NK-92 (cell line): ENCODE measurements around the gene TRIP13.
"Not testable (repeated sequence)": the region's sequence is repeated elsewhere in the genome, so short reads cannot be mapped to it uniquely, and the experiment has no call there.

Source experiments
- DNase-seq: peaks from one replicate; lab custom pipeline; 2025; ENCODE audit not compliant: unreplicated experiment; lab: John Stamatoyannopoulos, UW

The TRIP13 gene

DNA sequence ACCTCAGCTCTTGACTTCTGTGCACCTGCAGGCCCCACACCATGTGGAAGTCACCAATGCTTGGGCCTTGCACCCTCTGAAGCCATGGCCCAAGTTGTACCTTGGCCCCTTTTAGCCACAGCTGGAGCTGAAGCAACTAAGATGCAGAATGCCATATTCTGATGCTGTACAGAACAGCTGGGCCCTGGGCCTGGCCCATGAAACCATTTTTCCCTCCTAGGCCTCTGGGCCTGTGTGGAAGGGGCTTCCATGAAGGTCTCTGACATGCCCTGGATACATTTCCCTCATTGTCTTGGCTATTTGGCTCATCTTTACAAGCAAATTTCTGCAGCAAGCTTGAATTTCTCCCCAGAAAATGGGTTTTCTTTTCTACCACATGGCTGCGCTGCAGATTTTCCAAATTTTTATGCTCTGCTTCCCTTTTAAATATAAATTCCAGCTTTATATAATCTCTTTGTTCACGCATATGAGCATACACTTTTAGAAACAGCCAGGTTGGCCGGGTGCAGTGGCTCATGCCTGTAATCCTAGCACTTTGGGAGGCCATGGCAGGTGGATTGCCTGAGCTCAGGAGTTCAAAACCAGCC is 41.8 kb downstream of the TRIP13 start:
- not testable (repeated sequence) for DNase-seq

DNA sequence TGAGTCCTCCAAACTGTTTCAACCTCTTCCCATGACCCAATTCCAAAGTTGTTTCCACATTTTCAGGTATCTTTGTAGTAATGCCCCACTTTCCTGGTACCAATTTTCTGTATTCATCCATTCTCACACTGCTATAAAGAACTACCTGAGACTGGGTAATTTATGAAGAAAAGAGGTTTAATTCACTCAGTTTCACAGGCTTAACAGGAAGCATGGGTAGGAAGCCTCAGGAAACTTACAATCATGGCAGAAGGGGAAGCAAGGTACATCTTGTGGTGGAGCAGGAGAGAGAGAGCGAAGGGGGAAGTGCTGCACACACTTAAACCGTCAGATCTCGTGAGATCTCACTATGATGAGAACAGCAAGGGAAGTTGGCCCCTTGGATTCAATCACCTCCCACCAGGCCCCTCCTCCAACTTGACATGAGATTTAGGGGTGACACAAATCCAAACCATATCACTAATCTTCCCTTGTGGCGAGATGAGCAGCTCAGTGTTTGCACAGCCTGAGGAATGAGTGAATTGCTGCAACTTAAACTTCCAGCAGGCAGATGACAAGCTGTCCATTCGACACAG is 42.9 kb downstream of the TRIP13 start:
- no peak for DNase-seq

DNA sequence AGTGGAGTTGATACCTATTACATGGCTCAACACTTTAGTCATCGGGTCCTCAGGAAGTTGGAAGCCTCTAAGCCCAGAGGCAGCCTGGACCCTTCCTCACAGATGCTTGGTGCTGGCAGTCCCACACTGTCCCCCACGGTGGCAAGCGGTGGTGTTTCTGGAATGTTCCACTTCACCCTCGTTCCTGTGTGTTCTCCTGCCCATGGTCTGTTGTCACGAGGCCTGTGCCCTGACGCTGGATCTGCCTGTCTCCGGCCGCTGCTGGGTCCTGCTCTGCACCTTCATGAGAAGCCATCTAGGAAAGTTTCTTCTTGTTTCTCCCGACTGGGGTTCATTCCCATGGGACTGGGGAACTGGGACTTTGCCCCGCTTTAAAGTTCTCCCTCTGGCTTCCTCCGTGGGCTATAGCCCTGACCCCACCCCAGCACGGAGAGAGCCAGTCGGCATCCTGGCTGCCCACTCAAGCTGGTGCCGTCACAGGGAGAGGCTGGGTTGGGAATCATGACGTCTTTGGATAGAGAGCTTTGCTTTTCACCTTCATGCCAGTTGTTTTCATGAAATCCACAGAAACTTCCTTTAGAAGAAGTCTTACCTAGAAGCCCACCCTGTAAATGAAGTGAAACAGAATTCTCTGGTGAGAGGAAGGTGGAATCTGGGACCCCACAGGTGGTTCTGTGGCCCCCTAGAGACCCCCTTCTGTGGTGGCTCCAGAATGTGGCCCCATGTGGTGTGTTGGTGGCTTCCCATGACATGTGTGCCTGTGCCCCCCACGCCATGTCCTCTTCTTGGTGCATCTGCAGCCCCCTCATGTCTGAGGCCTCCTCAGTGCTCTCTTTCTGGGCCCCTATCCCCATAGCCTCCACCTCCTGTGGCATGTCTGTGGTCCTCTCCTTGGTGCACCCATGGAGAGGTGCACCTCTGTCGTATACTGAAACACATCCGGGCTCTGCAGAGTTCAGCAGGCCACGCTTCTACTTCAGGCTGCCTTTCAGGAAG is 43.8 kb downstream of the TRIP13 start:
- no peak for DNase-seq

DNA sequence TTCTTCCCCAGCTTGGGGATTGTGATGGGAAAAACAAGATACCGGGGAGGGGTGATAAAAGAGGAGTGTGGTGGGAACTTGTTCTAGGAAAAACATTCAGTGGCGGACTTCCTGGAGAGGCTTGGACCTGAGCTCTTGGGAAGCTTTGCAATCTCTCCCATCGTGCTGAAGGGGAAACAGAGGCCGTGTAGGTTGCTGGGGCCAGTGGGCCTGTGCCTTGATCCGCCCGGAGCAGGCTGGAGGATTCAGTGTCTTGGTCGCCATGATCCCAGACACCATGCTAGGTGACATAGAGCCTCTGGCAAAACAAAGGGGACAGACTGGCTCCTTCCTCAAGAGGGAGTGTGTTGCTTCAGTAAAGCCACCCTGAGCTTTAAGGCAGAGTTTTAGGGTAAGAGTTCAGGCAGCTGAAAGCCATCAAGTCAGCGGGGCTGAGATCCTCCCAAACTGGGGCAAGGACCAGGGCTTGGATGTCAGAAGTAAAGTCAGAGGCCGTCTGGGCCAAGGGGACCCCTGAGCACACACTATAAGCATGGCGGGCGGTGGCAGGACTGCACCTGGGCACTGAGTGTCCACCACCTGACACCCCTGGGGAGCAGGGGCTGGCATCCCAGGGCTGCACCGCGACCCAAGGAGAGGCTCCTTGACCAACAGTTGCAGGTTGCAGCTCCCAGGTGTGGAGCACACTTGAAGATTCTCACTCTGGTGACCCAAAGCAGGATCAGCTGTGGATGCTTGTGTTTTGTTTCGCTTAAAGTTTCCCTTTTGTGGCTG is 44.7 kb downstream of the TRIP13 start:
- DNase-seq: no peak

DNA sequence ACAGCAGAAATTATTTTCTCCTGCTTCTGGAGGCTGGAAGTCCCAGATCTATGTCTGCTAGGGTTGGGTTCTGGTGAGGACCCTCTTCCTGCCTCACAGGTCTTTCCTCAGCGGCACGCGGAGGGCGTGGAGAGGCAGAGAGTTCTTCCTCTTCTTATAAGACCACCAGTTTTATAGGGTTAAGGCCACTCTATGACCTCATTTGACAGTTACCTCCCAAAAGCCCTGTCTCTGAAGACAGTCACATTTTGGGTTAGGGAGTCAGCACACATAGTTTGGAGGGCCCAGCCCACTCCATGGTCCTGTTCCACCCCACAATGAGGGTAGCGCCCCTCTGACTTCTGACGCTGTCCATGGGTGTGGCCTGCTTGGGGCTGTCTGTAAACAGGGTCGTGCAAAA is 46.7 kb downstream of the TRIP13 start:
- DNase-seq: no peak

DNA sequence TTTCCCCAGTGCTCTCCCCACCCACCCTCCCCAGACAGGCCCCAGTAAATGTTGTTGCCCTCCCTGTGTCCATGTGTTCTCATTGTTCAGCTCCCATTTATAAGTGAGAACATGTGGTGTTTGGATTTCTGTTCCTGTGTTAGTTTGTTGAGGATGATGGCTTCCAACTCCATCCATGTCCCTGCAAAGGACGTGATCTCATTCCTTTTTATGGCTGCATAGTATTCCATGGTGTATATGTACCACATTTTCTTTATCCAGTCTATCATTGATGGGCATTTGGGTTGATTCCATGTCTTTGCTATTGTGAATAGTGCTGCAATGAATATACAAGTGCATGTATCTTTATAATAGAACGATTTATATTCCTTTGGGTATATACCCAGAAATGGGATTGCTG is 48.1 kb downstream of the TRIP13 start:
- DNase-seq: not testable (repeated sequence)

DNA sequence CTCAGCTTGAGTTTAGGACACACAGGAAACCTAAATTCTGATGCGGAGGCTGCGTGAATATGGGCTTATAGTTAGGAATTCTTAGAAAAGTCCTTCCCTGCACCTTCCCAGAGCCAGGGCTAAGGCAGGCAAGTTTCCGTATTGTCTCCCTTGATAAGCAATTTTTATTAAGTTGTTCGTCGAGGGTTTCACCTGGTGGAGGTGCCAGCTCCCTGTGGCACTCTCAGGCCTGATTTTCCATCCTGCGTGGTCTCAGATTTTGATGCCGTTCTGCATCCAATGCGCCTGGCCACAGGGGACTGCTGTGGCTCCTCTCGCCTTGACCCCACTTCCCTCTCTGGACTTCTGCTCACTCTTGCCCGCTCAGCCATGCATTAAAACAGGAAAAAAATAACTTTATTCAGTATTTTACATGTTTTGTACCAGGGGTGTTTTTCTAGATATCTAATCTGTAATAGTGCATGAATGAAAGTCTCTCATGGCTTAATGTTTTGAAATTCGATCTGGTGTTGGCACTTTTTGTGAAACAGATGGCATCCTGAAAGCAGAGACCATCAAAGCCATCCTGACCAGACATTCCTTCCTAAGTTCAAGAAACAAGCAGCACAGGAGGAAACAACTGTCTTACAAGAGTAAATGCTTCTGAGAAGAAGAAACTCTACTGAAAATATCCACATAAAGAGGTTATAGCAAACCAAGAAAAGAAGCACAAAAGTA is 50.7 kb downstream of the TRIP13 start:
- DNase-seq: no peak

DNA sequence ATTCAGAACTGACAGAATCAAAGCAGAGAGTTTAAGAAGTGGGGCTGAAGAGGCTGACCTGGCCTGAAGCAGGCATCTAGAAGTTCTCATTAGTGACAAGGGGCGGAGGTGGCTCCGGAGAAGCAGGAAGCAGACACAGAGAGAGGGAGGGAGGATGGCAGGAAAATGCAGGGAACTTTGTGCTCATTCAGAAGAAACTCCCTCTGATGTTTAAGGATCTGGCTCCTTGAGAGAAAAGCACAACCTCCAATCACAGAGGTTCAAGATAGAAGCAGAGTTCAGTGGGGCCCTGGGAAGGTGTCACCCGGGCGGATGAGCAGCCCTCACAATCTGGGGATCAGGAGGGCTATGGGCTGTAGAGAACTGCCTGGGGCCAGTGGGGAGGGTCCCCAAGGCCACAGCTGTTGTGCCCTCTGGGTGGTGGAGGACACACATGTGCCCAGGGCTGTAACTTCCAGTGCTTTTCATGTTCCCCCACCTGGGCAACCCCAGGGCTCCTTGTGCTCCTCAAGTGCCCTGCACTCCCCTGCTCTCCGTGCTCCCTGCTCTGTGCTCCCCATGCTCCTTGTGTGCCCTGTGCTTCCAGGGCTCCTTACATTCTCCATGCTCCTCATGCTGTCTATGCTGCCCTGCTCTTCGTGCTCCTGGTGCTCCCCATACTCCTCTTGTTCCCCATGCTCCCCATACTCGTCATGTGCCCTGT is 51.4 kb downstream of the TRIP13 start:
- DNase-seq: no peak

DNA sequence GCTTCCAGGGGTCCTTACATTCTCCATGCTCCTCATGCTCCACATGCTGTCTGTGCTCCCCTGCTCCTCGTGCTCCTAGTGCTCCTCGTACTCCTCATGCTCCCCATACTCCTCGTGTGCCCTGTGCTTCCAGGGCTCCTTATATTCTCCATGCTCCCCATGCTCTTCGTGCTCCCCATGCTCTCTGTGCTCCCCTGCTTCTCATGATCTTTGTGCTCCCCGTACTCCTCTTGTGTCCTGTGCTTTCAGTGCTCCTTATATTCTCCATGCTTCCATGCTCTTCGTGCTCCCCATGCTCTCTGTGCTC is 51.9 kb downstream of the TRIP13 start:
- no peak for DNase-seq

DNA sequence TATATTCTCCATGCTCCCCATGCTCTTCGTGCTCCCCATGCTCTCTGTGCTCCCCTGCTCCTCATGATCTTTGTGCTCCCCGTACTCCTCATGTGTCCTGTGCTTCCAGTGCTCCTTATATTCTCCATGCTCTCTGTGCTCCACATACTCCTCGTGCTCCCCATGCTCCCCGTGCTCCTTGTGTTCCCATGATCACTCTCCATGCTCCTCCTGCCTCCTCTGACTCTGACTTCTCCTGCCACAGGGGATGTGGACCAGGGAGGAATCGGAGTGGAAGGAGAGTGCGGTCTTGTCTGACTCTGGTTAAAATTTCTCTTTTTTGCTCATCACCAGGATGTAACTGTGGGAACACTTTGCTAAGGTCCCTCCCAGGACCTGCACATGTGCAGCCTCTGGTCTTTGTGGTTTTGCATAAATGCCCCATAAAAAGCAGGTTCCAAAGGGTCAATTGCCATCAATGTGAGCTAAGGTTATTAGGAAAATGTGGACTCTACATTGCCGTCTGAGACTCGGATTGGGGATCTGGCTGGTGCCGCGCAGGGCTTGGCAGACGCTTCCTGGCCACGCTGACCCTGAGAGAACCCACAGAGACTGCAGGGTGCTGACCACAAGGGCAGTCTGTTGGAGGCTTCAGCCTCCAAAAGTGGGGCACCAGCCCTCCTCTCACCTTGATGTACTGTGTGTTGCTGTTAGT is 52.5 kb downstream of the TRIP13 start:
- no peak for DNase-seq

DNA sequence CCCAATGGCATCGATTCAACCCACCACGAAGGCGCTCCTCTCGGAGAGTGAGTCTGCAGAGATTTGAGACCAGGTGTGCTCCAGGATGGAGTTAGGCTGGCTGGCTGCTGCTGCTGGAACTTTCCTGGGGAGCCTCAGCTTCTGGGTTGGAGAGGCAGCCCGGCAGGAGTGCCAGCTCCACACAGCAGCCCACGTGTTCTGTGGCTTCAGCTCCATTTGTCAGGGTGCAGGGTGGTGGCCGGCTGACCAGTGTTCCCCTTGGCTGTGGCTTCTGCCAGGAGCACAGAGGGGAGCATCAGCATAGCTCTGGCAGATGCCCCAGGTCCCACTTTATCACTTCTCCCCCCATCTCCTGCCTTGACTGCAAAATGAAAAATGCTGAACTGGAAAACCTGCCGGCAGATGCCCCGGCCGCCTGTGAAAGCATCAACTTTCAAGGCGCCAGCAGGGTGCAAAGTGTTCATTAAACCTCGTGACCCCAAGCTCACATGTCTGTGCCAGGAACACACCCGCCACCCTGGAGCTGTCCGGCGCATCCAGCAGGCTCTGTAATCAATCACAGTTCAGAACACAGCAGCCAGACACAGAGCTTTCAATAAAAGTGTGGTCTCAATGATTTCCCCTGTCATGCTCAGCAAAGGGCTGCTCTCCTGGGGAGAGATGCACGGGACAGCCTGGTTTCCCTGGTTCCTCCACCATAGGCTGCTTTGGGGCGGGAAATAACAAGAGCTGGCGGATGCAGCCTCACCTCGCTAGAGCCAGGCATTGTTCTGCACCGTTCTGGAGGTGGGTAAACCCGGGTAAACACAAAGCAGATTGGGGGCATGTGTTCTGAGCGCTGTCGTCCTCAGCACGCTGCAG is 53.2 kb downstream of the TRIP13 start:
- DNase-seq: no peak

DNA sequence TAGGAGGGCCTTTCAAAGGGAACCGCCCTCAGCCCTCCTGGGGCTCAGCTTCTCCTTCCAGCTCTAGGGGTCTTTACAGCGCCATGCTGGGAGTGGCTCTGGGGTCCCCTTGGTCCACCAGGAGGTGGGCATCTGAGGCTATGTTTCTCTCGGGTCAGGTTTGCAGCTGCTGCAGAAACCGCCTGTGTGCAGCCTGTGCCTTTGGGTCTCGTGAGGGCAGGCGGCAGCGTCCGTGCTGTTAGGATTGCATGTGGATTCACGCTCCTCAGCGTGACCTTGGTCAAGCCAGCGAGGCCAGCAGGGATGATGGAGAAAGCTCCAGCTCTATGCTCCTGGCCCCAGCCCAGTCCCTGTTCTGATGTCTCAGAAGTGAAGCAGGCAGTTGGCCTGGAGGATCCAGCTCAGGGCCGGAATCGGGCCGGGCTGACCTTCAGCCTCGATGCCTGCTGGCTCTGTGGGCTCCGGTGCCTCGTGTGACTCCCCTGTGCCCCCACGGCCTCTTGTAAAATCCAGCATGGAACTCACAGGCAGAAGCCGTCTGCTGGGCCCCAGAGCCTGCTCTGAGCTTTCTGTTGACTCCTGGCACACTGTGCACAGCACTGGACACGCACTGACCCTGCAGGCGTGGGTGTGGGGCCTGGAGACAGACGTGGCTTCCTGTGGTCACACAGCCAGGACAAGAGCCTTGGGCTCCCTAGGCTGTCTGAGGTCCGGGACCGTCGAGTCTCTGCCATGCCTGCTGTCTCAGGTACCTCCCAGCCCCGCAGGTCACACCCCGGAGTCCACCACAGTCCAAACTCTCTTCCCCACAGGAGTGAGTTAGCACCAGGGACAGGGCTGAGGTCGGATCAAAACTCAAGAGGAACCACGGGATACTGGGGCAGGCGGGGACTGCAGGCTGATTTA is 54.3 kb downstream of the TRIP13 start:
- DNase-seq: no peak

DNA sequence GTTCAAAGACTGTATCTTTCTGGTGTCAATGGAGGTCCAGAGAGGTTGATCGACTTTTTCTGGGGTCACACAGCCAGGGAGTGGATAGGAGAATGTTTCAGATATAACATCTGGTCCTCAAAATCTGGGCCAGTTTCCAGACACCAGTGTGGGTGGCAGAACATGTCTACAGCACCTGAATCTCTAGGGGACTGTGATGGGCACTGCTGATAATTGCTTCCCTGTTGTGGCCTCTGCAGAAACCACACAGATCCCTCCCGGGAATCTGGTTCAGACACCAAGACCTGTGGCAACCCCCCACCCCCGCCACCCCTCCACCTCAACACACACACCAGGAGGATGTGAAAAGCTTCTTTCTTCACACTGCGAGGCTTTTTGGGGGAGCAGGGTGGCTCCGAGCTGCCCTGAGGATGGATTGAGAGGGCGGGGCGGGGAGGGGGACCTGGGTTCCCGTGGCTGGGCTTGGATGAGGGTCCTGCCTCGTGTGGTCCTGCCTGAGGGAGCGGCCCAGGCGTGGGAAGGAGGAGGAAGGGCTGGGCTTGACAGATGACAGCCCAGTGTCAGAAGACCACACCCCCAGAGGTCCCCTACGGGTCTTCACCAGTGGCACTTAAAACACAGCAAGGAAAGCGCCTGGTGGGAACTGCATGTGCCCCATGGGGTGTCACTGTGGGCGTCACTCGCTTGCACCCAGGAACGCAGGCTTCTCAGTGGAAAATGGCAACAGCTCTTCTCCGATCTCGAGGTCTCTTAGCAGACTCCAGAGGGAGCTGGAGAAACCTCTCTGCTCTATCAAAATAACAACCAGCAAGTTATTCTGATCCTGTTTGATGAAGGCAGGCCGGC is 55.2 kb downstream of the TRIP13 start:
- DNase-seq: no peak

DNA sequence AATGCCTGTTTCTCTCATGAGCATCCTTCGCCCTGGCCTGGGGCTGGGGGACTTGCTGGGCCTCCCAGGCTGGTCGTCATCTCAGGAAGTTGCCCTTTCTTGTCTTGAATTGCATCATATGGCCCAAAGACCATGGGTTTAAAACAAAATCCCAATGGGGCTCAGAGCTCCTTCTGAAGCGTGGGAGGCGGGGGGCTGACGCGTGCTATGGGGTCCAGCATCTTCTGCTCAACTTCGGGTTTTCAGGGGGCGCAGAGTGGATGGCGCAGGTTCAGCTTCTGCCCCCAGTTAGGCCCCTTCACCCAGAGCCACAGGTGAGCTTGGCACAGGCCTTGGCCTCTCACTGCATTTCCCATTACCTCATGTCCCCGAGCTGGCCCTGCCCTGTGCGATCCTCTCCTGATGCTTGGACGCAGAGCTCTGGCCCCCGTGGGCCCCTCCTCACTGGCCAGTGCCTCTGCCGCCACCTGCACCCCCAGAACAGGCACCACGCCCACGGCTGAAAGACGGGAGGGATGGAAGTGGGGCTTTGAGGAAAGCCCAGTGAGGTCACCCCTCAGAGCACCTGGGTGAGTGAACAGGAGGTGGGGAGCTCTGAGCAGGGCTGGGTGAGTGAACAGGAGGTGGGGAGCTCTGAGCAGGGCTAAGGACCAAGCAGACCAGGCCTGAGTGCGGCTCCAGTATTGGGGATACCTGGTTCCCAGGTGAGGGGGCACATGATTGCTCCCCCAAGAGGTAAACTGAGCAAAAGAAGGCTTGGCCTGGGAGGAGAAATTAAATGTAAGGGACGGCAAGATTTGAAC is 56.0 kb downstream of the TRIP13 start:
- no peak for DNase-seq

DNA sequence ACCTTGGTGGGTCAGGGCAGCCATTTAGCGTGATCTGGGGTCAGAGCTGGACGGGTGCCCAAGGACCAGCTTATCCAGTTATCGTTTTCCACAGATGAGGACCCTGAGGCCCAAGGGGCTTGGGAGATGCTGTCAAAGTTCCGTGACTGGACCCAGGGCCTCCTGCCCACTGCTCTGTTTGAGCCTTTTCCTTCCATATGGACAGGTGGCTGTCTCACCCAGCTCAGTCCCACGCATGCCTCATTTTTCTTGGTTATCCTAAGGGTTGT is 56.5 kb downstream of the TRIP13 start:
- DNase-seq: no peak

DNA sequence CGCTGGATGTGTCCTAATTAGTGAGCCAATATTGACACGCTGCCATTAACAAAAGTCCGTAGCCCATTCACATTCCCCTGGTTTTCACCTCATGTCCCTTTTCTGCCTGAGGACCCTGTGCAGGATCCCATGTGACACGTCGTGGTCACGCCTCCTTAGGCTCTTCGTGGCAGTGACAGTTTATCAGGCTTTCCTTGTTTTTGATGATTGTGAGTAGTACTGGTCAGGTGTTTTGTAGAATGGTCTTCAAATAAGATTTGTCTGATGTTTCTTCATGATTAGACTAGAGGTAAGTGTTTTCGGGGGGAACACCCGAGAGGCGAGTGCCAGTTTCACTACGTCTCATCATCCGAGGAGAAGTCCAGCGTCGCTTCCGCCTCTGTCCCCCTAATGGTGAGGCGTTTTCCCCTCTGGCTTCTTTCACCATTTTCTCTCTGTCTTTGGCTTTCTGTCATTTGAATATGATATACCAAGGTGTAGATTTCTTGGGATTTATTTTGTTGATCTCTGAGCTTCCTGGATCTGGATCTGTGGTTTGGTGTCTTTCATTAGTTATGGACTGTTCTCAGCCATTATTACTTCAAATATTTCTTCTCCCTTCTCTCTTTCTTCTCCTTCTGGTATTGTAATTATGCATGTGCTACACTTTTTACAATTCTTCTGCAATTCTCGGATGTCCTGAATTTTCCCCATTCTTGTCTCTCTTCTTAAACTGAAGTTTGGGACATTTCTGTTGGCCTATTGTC is 57.3 kb downstream of the TRIP13 start:
- DNase-seq: no peak
